Subcutaneous abdominal adipose tissue (tissue), 5 donors: ENCODE data around the gene GBE1.

Source experiments
- H3K27ac ChIP-seq: one replicate; pipeline ENCODE4 v1.7.0; 2013; ENCODE audit warnings: low read depth, mild to moderate bottlenecking, inconsistent platforms, low read length, moderate library complexity
- H3K27me3 ChIP-seq, 5 donors: one replicate each; pipeline ENCODE4 v1.7.0; 2013; ENCODE audit warnings: low read length in 5 of 5, inconsistent platforms in 1 of 5; ENCODE audit not compliant: control insufficient read depth in 5 of 5, insufficient read depth in 4 of 5
- H3K36me3 ChIP-seq, 5 donors: one replicate each; pipeline ENCODE4 v1.7.0; 2013; ENCODE audit warnings: low read length in 5 of 5; ENCODE audit not compliant: control insufficient read depth in 5 of 5, insufficient read depth in 5 of 5
- H3K4me1 ChIP-seq, 5 donors: one replicate each; pipeline ENCODE4 v1.7.0; 2013; ENCODE audit warnings: low read length in 5 of 5, mild to moderate bottlenecking in 3 of 5, moderate library complexity in 1 of 5; ENCODE audit not compliant: control insufficient read depth in 5 of 5, insufficient read depth in 5 of 5
- H3K4me3 ChIP-seq, 5 donors: one replicate each; pipeline ENCODE4 v1.7.0; 2013; ENCODE audit warnings: low read length in 5 of 5, low read depth in 1 of 5
- H3K9ac ChIP-seq, 5 donors: one replicate each; pipeline ENCODE4 v1.7.0; 2013; ENCODE audit warnings: low read length in 5 of 5, mild to moderate bottlenecking in 4 of 5, moderate library complexity in 3 of 5
- H3K9me3 ChIP-seq, 5 donors: one replicate each; pipeline ENCODE4 v1.7.0; 2013; ENCODE audit warnings: low read length in 5 of 5; ENCODE audit not compliant: control insufficient read depth in 5 of 5
- donor health status: healthy.
- donor health status: healthy.
- donor health status: healthy.
- donor health status: healthy.
- donor health status: healthy.

Gene GBE1

DNA sequence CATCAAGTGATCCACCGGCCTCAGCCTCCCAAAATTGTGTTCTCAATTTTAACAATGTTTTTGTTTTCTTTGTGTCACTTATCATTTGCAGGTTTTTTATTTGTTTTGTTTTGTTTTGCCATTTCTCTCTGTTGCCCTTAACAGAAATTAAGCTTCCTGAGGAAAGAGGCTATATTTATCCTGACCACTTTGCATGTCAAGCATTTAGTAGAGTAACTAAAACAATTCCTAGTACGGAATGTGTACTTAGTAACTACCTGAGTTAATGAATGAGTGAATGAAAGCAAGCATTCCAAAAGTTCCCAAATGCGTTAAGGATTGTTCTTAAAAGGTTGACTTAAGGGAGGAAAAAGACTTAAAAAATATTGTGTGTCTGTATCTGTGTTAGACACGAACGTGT lies 193.1 kb downstream of the GBE1 start:
- H3K9me3 ChIP-seq = no peaks in the 10 kb centered on the region
- no peak overlapping the region for H3K4me3 ChIP-seq
- H3K4me1 ChIP-seq = peaks cover 0 to 5% (median 3%) of the 10 kb centered on the region in 5 donors
- H3K9ac ChIP-seq = no peak overlapping the region
- H3K27ac ChIP-seq = no peak overlapping the region
- H3K36me3 ChIP-seq = peaks cover 7 to 19% (median 16%) of the 10 kb centered on the region in 5 donors
- H3K27me3 ChIP-seq = no peaks in the 10 kb centered on the region

- Histone ChIP-seq H3K4me1 (peaks cover 0 to 3% (median 0%) of the 10 kb centered on the region in 5 donors), H3K27me3 (no peaks in the 10 kb centered on the region), H3K36me3 (peaks cover 11 to 34% (median 29%) of the 10 kb centered on the region in 5 donors), H3K27ac (no peak overlapping the region), H3K4me3 (no peak overlapping the region), H3K9me3 (no peaks in the 10 kb centered on the region), H3K9ac (no peak overlapping the region)
Measured at GRCh38 chr3:81565041-81565440, 196.4 kb downstream of the GBE1 start.

DNA sequence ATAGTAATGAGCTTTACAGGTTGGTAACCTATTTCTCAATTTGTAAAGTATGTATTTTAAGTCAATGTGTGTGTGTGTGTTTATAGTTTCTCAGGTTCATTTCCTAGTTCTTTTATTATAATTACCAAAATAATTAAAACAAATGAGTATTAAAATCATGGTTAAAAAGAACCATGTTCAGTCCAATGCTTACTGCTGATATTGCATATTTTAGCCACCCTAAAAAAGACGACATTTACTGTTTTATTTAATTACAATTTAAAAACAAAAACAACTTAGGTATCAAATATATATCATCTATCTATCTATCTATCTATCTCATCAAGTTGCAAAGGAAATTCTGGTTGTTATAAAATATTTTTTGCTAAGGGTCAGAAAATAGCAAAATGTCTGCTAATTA lies 203.3 kb downstream of the GBE1 start:
- H3K4me3 ChIP-seq = no peak overlapping the region

DNA sequence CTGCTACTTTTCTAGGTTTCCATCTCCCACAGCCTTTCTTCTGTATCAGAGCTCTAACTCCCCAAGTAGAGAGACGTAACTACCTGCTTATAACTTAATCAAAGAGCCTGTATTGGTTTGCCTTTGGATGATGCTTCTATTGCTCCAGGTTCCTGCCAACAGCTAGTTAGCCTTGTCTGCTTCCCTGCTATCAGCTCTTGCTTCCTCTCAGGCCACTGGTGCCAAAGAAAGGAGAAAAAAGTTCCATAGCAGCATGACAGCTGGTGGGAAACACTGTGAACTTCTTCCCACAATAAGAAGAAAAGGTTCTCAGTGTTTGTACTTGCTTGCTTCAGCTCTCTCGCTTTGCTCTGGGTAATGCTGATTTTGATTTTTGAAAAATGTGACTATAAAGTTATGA lies 206.6 kb downstream of the GBE1 start:
- H3K4me1 ChIP-seq = peaks cover 0 to 3% (median 0%) of the 10 kb centered on the region in 5 donors
- no peak overlapping the region for H3K4me3 ChIP-seq
- peak overlapping the region; percentile 38 for H3K27ac ChIP-seq
- H3K36me3 ChIP-seq = peaks cover 0 to 9% (median 2%) of the 10 kb centered on the region in 5 donors
- H3K9ac ChIP-seq = no peak overlapping the region
- no peaks in the 10 kb centered on the region for H3K9me3 ChIP-seq
- H3K27me3 ChIP-seq = no peaks in the 10 kb centered on the region

More for the DNA sequence above, 203.3 kb downstream of the GBE1 start:
- Histone ChIP-seq H3K4me1 (peaks cover 0 to 2% (median 0%) of the 10 kb centered on the region in 5 donors), H3K9me3 (no peaks in the 10 kb centered on the region), H3K36me3 (peaks cover 4 to 23% (median 13%) of the 10 kb centered on the region in 5 donors), H3K27ac (no peak overlapping the region), H3K9ac (no peak overlapping the region), H3K27me3 (no peaks in the 10 kb centered on the region)

- no peak overlapping the region for H3K9ac ChIP-seq
- H3K27ac ChIP-seq = no peak overlapping the region
- peaks cover 0 to 11% (median 2%) of the 10 kb centered on the region in 5 donors for H3K36me3 ChIP-seq
- H3K27me3 ChIP-seq = no peaks in the 10 kb centered on the region
- peaks cover 0 to 3% (median 0%) of the 10 kb centered on the region in 5 donors for H3K4me1 ChIP-seq
- H3K4me3 ChIP-seq = no peak overlapping the region
- H3K9me3 ChIP-seq = no peaks in the 10 kb centered on the region
Measured at GRCh38 chr3:81554388-81554787, 207.1 kb downstream of the GBE1 start.

DNA sequence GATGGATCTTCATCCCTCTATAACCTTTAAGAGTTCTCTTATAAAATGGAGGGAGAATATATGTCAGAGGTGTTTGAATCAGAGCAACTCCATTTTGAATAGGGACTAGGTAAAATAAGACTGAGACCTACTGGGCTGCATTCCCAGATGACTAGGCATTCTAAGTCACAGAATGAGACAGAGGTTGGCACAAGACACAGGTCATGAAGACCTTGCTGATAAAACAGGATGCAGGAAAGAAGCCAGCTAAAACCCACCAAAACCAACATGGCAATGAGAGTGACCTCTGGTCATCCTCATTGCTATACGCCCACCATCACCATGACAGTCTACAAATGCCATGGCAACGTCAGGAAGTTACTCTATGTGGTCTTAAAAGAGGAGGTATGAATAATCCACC lies 211.0 kb downstream of the GBE1 start:
- H3K4me1 ChIP-seq = peaks cover 0 to 3% (median 2%) of the 10 kb centered on the region in 5 donors
- H3K27me3 ChIP-seq = no peaks in the 10 kb centered on the region
- H3K4me3 ChIP-seq = no peak overlapping the region
- H3K9me3 ChIP-seq = peaks cover 0 to 4% (median 0%) of the 10 kb centered on the region in 5 donors
- no peak overlapping the region for H3K27ac ChIP-seq
- peaks cover 2 to 14% (median 7%) of the 10 kb centered on the region in 5 donors for H3K36me3 ChIP-seq
- no peak overlapping the region for H3K9ac ChIP-seq

DNA sequence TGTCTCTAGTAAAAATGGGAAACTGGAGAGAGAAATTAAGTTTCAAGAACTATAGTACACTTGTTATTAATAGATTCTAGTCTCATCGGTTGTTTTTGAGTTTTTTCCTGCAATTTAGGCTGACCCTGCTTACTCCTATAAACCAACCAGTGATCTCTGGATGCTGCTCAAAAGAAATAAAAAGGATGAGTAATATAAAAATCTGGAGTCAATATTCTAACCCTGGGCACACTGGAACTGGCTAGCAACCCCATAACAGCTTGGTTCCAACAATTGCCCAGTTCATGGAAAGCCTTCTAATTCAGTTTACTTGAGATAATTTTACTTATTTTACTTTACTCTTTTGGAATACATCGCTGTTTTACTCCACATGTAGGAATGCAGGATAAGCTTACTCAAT lies 211.6 kb downstream of the GBE1 start:
- H3K27ac ChIP-seq = no peak overlapping the region
- no peaks in the 10 kb centered on the region for H3K27me3 ChIP-seq
- H3K9me3 ChIP-seq = peaks cover 0 to 4% (median 0%) of the 10 kb centered on the region in 5 donors
- no peak overlapping the region for H3K4me3 ChIP-seq
- peaks cover 0 to 3% (median 1%) of the 10 kb centered on the region in 5 donors for H3K4me1 ChIP-seq
- H3K36me3 ChIP-seq = peaks cover 2 to 14% (median 7%) of the 10 kb centered on the region in 5 donors
- H3K9ac ChIP-seq = no peak overlapping the region

DNA sequence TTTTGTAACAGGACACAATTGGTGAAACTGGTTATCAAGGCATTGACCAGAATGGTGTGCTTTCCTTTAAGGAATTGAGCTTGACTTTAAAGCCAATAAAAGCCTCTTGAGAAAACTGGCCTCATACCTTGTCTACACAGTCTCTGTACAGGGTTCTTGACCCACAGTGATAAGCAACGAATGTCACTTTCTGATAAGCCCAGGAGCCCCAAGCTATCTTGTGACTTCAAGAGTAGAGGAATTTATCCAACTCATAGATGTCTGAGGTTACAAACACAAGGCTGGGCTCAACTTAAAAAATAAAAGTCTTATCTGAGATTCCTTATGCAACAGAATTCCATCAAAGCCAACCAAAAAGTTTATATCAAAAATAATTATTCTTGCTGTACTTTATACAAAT lies 212.1 kb downstream of the GBE1 start:
- peaks cover 2 to 14% (median 7%) of the 10 kb centered on the region in 5 donors for H3K36me3 ChIP-seq
- H3K27me3 ChIP-seq = no peaks in the 10 kb centered on the region
- peaks cover 0 to 4% (median 0%) of the 10 kb centered on the region in 5 donors for H3K9me3 ChIP-seq
- H3K4me1 ChIP-seq = peaks cover 0 to 3% (median 0%) of the 10 kb centered on the region in 5 donors
- H3K27ac ChIP-seq = no peak overlapping the region
- no peak overlapping the region for H3K4me3 ChIP-seq
- no peak overlapping the region for H3K9ac ChIP-seq

DNA sequence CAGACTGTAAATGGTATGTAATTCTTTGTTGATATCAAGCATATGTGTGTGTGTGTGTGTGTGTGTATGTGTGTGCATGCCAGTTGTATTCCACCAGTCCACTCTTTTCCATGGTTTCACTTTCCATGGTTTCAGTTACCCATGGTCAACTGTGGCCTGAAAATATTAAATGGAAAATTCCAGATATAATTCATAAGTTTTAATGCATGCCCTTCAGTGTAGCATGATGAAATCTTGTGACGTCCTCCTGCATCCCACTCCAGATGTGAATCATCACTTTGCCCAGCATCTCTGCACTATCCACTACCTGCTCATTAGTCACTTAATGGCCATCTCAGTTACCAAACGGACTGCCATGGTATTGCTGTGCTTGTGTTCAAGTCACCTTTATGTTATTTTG lies 215.9 kb downstream of the GBE1 start:
- Histone ChIP-seq H3K4me1 (peaks cover 0 to 2% (median 0%) of the 10 kb centered on the region in 5 donors), H3K9ac (no peak overlapping the region), H3K27ac (peak overlapping the region; percentile 44), H3K36me3 (peaks cover 0 to 9% (median 7%) of the 10 kb centered on the region in 5 donors), H3K9me3 (peaks cover 0 to 4% (median 0%) of the 10 kb centered on the region in 5 donors), H3K4me3 (no peak overlapping the region), H3K27me3 (no peaks in the 10 kb centered on the region)

GRCh38 chr3:81544385-81544784 lies 217.1 kb downstream of the GBE1 start:
- H3K4me1 ChIP-seq = peaks cover 0 to 2% (median 0%) of the 10 kb centered on the region in 5 donors
- peaks cover 0 to 4% (median 0%) of the 10 kb centered on the region in 5 donors for H3K9me3 ChIP-seq
- peaks cover 0 to 9% (median 5%) of the 10 kb centered on the region in 5 donors for H3K36me3 ChIP-seq
- no peak overlapping the region for H3K9ac ChIP-seq
- H3K4me3 ChIP-seq = no peak overlapping the region
- H3K27ac ChIP-seq = no peak overlapping the region
- H3K27me3 ChIP-seq = no peaks in the 10 kb centered on the region
